Osteoblast (primary cell): ENCODE results near the gene AMPD3. TPM values are rescaled to one million over a fixed set of nuclear protein-coding genes. Genes with fewer than 3 reads are reported as not detected.

Experiments used
- DNase-seq: peaks from one replicate; pipeline ENCODE4 v3.0.0; 2011; ENCODE audit warnings: low spot score, mixed read lengths; ENCODE audit not compliant: insufficient read length; ENCODE audit errors: missing footprints
- H2AFZ ChIP-seq: 2 replicates; pipeline ENCODE4 v1.6.0; 2011; ENCODE audit warnings: mild to moderate bottlenecking, low read length
- H3K27ac ChIP-seq: 2 replicates; pipeline ENCODE4 v1.5.1; 2011; ENCODE audit warnings: mild to moderate bottlenecking, low read depth, low read length, moderate library complexity
- H3K27me3 ChIP-seq: 2 replicates; pipeline ENCODE4 v1.6.0; 2012; ENCODE audit warnings: mild to moderate bottlenecking, control low read depth, inconsistent platforms, low read length, moderate library complexity; ENCODE audit not compliant: insufficient read depth
- H3K36me3 ChIP-seq: 2 replicates; pipeline ENCODE4 v1.5.1; 2011; ENCODE audit warnings: mild to moderate bottlenecking, low read length, control low read depth, moderate library complexity; ENCODE audit not compliant: insufficient read depth
- H3K4me1 ChIP-seq: 2 replicates; pipeline ENCODE4 v1.5.1; 2011; ENCODE audit warnings: mild to moderate bottlenecking, low read length, control low read depth, moderate library complexity; ENCODE audit not compliant: insufficient read depth
- H3K4me2 ChIP-seq: 2 replicates; pipeline ENCODE4 v1.6.0; 2011; ENCODE audit warnings: mild to moderate bottlenecking, low read length; ENCODE audit not compliant: insufficient read depth
- H3K4me3 ChIP-seq: fragments of 200-600 bp; sonication (generic); 3 replicates; pipeline ENCODE4 v1.5.1; 2012; ENCODE audit warnings: mild to moderate bottlenecking, low read length, inconsistent platforms; ENCODE audit not compliant: insufficient read depth
- H3K79me2 ChIP-seq: 2 replicates; pipeline ENCODE4 v1.6.0; 2012; ENCODE audit warnings: mild to moderate bottlenecking, low read length, control low read depth, inconsistent platforms; ENCODE audit not compliant: insufficient read depth
- H3K9me3 ChIP-seq: 2 replicates; pipeline ENCODE4 v1.5.1; 2011; ENCODE audit warnings: low read depth, low read length, control low read depth
- H4K20me1 ChIP-seq: 2 replicates; pipeline ENCODE4 v1.6.0; 2012; ENCODE audit warnings: mild to moderate bottlenecking, low read length, control low read depth; ENCODE audit not compliant: insufficient read depth
- total RNA-seq: library from RNA; depleted of rRNA; stranded (reverse); fragments of >200 nt; gene quantifications from 2 replicates; pipeline ENCODE4 v1.2.3, GENCODE V29; 2012
- TF ChIP-seq, protein P1 (sequence below): IDR thresholded peaks from 2 replicates; pipeline ENCODE4 v1.5.1; 2011; ENCODE audit warnings: mild to moderate bottlenecking, low read depth, low read length, moderate library complexity; ENCODE audit errors: extremely low read depth

AMPD3 gene
- total RNA-seq, 1 donor: 3.6 TPM

DNA sequence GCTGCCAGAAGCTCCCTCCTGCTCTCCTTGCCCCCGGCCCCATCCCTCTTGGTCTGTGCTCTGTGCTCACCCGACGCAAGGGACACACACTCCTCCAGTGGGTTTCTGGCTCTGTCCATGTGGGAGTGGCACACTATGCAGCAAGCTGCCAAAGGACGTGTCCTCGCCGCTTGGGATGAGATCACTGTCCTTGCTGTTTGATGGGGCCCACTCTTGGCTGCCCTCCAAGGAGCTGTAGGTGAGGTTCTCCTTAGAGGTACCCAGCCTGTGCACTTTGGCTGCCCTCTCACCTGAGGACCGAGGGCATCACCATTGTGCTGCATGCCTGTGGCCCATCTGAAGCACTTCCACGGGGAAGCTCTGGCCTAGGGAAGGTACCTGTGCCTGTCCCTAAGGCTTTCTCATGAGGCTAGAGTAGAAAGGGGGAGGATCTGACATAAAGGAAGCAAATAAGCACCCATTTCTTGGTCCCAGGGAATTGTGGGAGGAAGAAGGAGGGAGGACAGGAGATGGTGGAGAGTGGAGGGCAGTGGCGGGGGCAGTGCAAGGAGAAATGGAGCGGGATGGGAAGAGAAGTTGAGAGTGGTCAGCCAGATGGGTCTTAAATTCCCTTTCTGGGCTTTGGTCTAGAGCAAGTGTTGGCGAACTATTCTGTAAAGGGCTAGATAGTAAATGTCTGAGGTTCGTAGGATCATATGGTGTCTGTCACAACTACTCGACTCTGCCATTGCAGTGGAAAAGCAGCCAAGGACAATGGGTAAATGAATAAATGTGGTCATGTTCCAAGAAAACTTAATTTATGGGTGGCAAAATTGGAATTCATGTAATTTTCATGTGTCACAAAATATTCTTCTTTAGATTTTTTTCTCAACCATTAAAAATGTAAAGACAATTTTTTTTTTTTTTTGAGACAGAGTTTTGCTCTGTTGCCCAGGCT, 47.0 kb upstream of the AMPD3 start:
- Histone ChIP-seq H3K27ac (no peak overlapping the region), H4K20me1 (no peaks in the 10 kb centered on the region), H3K79me2 (no peaks in the 10 kb centered on the region), H3K4me1 (peaks cover 17% of the 10 kb centered on the region), H3K9me3 (no peaks in the 10 kb centered on the region), H2AFZ (no peak overlapping the region), H3K36me3 (no peaks in the 10 kb centered on the region), H3K4me3 (no peak overlapping the region), H3K27me3 (no peaks in the 10 kb centered on the region), H3K4me2 (no peak overlapping the region)
- TF ChIP-seq, protein P1, sequence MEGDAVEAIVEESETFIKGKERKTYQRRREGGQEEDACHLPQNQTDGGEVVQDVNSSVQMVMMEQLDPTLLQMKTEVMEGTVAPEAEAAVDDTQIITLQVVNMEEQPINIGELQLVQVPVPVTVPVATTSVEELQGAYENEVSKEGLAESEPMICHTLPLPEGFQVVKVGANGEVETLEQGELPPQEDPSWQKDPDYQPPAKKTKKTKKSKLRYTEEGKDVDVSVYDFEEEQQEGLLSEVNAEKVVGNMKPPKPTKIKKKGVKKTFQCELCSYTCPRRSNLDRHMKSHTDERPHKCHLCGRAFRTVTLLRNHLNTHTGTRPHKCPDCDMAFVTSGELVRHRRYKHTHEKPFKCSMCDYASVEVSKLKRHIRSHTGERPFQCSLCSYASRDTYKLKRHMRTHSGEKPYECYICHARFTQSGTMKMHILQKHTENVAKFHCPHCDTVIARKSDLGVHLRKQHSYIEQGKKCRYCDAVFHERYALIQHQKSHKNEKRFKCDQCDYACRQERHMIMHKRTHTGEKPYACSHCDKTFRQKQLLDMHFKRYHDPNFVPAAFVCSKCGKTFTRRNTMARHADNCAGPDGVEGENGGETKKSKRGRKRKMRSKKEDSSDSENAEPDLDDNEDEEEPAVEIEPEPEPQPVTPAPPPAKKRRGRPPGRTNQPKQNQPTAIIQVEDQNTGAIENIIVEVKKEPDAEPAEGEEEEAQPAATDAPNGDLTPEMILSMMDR: no peak
- DNase-seq: no peak

DNA sequence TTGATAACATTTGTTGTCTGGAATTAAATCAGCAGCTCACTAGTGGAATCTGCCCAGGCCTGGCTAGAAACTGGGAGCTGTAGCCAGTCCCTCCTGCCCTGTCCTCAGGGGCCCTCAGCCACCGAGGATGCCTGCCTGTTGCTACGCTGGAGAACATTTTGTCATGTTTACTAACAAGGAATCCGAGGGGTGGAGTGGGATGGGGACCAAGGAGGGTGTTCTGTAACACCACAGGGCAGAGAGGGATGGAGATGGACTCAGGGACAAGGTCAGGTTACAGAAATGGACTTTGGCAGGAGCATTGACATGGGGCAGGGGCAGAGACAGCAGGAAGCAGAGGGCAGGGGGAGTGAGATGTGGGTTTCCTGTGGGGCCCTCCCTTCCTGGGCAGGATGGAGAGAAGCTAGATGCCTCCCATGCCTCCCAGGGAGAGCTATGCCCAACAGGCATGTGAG, 45.8 kb upstream of the AMPD3 start:
- TF ChIP-seq, protein P1: no peak
- Histone ChIP-seq H3K4me2 (no peak overlapping the region), H3K4me3 (no peak overlapping the region), H4K20me1 (no peaks in the 10 kb centered on the region), H3K27ac (no peak overlapping the region), H3K9me3 (no peaks in the 10 kb centered on the region), H3K79me2 (no peaks in the 10 kb centered on the region), H3K4me1 (peaks cover 22% of the 10 kb centered on the region), H2AFZ (no peak overlapping the region), H3K36me3 (no peaks in the 10 kb centered on the region), H3K27me3 (no peaks in the 10 kb centered on the region)
- DNase-seq: no peak

DNA sequence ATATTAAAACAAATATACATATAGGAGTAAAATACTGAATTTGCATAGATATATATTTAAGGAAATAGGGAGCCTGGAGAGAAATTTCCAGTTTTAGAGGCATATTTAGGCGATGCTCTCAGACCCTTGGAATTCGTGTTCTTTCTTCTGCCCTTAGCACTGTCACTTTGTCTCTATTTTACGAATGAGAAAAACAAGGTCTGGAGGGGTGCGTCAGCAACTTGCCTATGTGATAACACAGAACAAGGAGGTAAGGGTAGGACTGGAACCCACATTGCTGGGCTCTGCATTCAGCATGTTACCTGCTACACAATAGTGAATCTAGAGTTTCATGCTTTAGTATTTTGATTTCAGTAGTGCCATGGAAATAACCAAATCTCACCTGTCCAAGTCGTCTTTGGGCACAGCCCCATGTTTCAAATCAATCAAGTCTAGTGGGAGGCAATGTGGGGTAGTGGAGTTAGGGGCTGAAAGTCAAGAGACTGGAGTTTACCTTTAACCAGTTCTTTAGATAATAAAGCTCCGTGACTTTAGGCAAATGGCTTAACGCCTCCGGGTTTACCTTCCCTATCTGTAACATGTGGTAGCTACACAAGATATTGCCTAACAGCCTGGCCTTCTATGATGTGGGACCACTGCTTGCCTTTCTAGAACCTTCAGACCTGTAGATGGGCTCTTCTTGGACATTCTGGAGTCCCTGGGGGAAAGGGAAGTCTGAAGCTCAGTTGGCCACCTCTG, 44.8 kb upstream of the AMPD3 start:
- H3K27ac ChIP-seq: no peak overlapping the region
- H4K20me1 ChIP-seq: no peaks in the 10 kb centered on the region
- H3K79me2 ChIP-seq: no peaks in the 10 kb centered on the region
- H3K36me3 ChIP-seq: no peaks in the 10 kb centered on the region
- peaks cover 28% of the 10 kb centered on the region for H3K4me1 ChIP-seq
- TF ChIP-seq, protein P1: no peak
- H3K4me3 ChIP-seq: no peak overlapping the region
- H3K9me3 ChIP-seq: no peaks in the 10 kb centered on the region
- no peaks in the 10 kb centered on the region for H3K27me3 ChIP-seq
- no peak overlapping the region for H3K4me2 ChIP-seq
- no peak overlapping the region for H2AFZ ChIP-seq
- no peak for DNase-seq

DNA sequence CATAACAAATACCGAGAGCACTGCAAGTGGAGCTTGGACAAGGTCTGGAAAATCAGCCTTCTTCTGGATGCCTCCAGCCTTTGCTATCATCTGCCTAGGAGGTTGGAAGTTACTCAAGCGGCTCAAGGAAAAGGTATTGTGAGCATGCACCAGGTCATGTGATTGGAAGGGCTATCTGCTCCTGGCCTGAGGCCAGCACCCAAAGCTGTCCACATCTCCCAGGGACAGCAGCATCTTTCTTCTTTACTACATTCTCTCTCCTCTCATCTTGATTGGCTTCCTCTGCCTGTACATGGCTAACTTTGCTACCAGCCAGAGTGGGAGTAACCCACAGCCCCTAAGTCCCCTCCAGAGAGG, 44.2 kb upstream of the AMPD3 start:
- Histone ChIP-seq H3K27me3 (no peaks in the 10 kb centered on the region), H3K4me3 (no peak overlapping the region), H3K36me3 (no peaks in the 10 kb centered on the region), H3K4me1 (peaks cover 26% of the 10 kb centered on the region), H3K4me2 (no peak overlapping the region), H3K27ac (no peak overlapping the region), H3K9me3 (no peaks in the 10 kb centered on the region), H3K79me2 (no peaks in the 10 kb centered on the region), H2AFZ (no peak overlapping the region), H4K20me1 (no peaks in the 10 kb centered on the region)
- no peak for DNase-seq
- TF ChIP-seq, protein P1: no peak
